Measurements from ENCODE around the gene ORAI3. TPM values are rescaled to one million over a fixed set of nuclear protein-coding genes. Genes with fewer than 3 reads are reported as not detected.

Gene ORAI3
- polyA plus RNA-seq, 1 of the 3 experiments (the other 2 are of a cell fraction), result 29.0 TPM

- peak overlapping the region; percentile 65 for H3K9ac ChIP-seq
- peaks cover 2 to 3% of the 10 kb centered on the region in 2 experiments for H3K36me3 ChIP-seq (replicated peaks in 1 of 2; ENCODE audit: control insufficient read depth in 1 of 2, insufficient read depth in 2 of 2, low read length in 1 of 2)
- TF ChIP-seq TAF1 (IDR thresholded peaks at IDR 0.05; ENCODE audit: borderline replicate concordance, low read depth, low read length) (0 out of 2 replicates have a peak, but pooled peaks have one; percentile 14), MAX (IDR thresholded peaks at IDR 0.05; ENCODE audit: low read depth) (no peak)
- no peaks in the 10 kb centered on the region for H4K20me1 ChIP-seq (ENCODE audit: insufficient read depth)
- H3K27ac ChIP-seq (ENCODE audit: low read depth in 2 of 2, low read length in 1 of 2), result peak overlapping the region; percentile 45 to 92; a peak in 3 of 4 replicates
- POLR2A ChIA-PET, result interaction anchor here (1.1 kb wide), 1 partner anchor 9 kb away, joined by 5 read pairs; no protein-coding TSS in a partner anchor
- peak overlapping the region; percentile 78 for H3K4me2 ChIP-seq
- WGBS (ENCODE audit: low lambda C conversion rate), result 28% methylated on average over 34 of the region's 60 CpGs
- no peaks in the 10 kb centered on the region for H3K79me2 ChIP-seq (ENCODE audit: insufficient read depth)
- peak overlapping the region; percentile 55; the same call in 1 of the 2 replicates for H2AFZ ChIP-seq (ENCODE audit: low read depth)
- no peaks in the 10 kb centered on the region for H3K9me2 ChIP-seq
- H3K4me1 ChIP-seq (ENCODE audit: control insufficient read depth in 1 of 2, insufficient read depth in 2 of 2, low read depth in 1 of 2, low read length in 1 of 2), result peaks cover 14 to 18% of the 10 kb centered on the region in 2 experiments; a peak in 3 of 4 replicates
- H3K9me3 ChIP-seq, result no peaks in the 10 kb centered on the region
- DNase-seq, result peak; percentile 97
- H3F3A ChIP-seq (replicated peaks; ENCODE audit: insufficient read depth), result peaks cover 23% of the 10 kb centered on the region
- H3K4me3 ChIP-seq (ENCODE audit: low read depth in 2 of 2, low read length in 1 of 2), result peak overlapping the region in 1 of 2 experiments; percentile 25; a peak in 2 of 4 replicates
- H3K27me3 ChIP-seq (ENCODE audit: insufficient read depth), result no peaks in the 10 kb centered on the region
- CTCF ChIA-PET, result interaction anchor here (0.6 to 2.6 kb wide), 4 partner anchors 11 to 145 kb away, joined by 3 to 15 read pairs (median 3); partner anchors contain the start of gene HSD3B7
Measured at GRCh38 chr16:30996985-30997724, 48.3 kb downstream of the ORAI3 start.

- H3K4me2 ChIP-seq, result peak overlapping the region; percentile 78
- no peaks in the 10 kb centered on the region for H3K9me3 ChIP-seq
- H3K36me3 ChIP-seq (replicated peaks in 1 of 2; ENCODE audit: control insufficient read depth in 1 of 2, insufficient read depth in 2 of 2, low read length in 1 of 2), result peaks cover 2 to 3% of the 10 kb centered on the region in 2 experiments
- H3K9me2 ChIP-seq, result no peaks in the 10 kb centered on the region
- H3K4me3 ChIP-seq (ENCODE audit: low read depth in 2 of 2, low read length in 1 of 2), result no peak overlapping the region
- WGBS (ENCODE audit: low lambda C conversion rate), result 30% methylated on average over 12 of the region's 21 CpGs
- DNase-seq, result no peak
- CTCF ChIA-PET, result interaction anchor here (0.6 to 2.6 kb wide), 6 partner anchors 12 to 74 kb away, joined by 3 to 15 read pairs (median 4); partner anchors contain the start of genes HSD3B7 and STX1B
- POLR2A ChIA-PET, result interaction anchor here (1.1 kb wide), 1 partner anchor 10 kb away, joined by 5 read pairs; no protein-coding TSS in a partner anchor
- H3K27me3 ChIP-seq (ENCODE audit: insufficient read depth), result no peaks in the 10 kb centered on the region
- H3K9ac ChIP-seq, result peak overlapping the region; percentile 65
- peaks cover 23% of the 10 kb centered on the region for H3F3A ChIP-seq (replicated peaks; ENCODE audit: insufficient read depth)
- H3K79me2 ChIP-seq (ENCODE audit: insufficient read depth), result no peaks in the 10 kb centered on the region
- no peaks in the 10 kb centered on the region for H4K20me1 ChIP-seq (ENCODE audit: insufficient read depth)
- H2AFZ ChIP-seq (ENCODE audit: low read depth), result peak overlapping the region; percentile 55
- peak overlapping the region; percentile 45 to 92 for H3K27ac ChIP-seq (ENCODE audit: low read depth in 2 of 2, low read length in 1 of 2)
- peaks cover 16 to 18% of the 10 kb centered on the region in 2 experiments; a peak in 3 of 4 replicates for H3K4me1 ChIP-seq (ENCODE audit: control insufficient read depth in 1 of 2, insufficient read depth in 2 of 2, low read depth in 1 of 2, low read length in 1 of 2)
- TF ChIP-seq CHD2 (IDR thresholded peaks at IDR 0.05; ENCODE audit: low read length, partially characterized antibody), result no peak
- TF ChIP-seq SMC3 (IDR thresholded peaks at IDR 0.05; ENCODE audit: low read depth, low read length), result no peak
- TF ChIP-seq YY1 (IDR thresholded peaks at IDR 0.05; ENCODE audit: low read depth), result no peak
- no peak; the same call in 1 of the 2 replicates for TF ChIP-seq NFIC (IDR thresholded peaks at IDR 0.05; ENCODE audit: borderline replicate concordance)
- no peak for TF ChIP-seq ZBTB33 (IDR thresholded peaks at IDR 0.05; ENCODE audit: borderline replicate concordance, low read depth)
- no peak for TF ChIP-seq ELF1 (IDR thresholded peaks at IDR 0.05)
- TF ChIP-seq TAF1 (IDR thresholded peaks at IDR 0.05; ENCODE audit: borderline replicate concordance, low read depth, low read length), result no peak
- peak; percentile 27; the same call in 1 of the 2 replicates for TF ChIP-seq POLR2AphosphoS5 (IDR thresholded peaks at IDR 0.05; ENCODE audit: low read depth, low read length)
- TF ChIP-seq FOSL2 (IDR thresholded peaks at IDR 0.05; ENCODE audit: borderline replicate concordance, low read depth), result peak; percentile 88
- no peak for TF ChIP-seq USF2 (IDR thresholded peaks at IDR 0.05; ENCODE audit: borderline replicate concordance, low read depth, low read length)
- peak; percentile 85; the same call in 1 of the 2 replicates for TF ChIP-seq JUND (IDR thresholded peaks at IDR 0.05)
- TF ChIP-seq MXI1 (IDR thresholded peaks at IDR 0.05; ENCODE audit: low read depth, low read length), result no peak
- no peak for TF ChIP-seq RAD21 (IDR thresholded peaks at IDR 0.05; ENCODE audit: low read length)
- TF ChIP-seq CTCF (IDR thresholded peaks at IDR 0.05), result no peak
- peak; percentile 72 for TF ChIP-seq TCF12 (IDR thresholded peaks at IDR 0.05)
- TF ChIP-seq NRF1 (IDR thresholded peaks at IDR 0.05; ENCODE audit: low read depth, low read length), result no peak
- TF ChIP-seq RFX5 (IDR thresholded peaks at IDR 0.05; ENCODE audit: low read length), result no peak
- no peak for TF ChIP-seq GATA2 (CRISPR knock-in tag; IDR thresholded peaks at IDR 0.05)
Measured at GRCh38 chr16:30997725-30998711, 49.1 kb downstream of the ORAI3 start.
